ENCODE data around the gene ATP11A.

Gene ATP11A

DNA sequence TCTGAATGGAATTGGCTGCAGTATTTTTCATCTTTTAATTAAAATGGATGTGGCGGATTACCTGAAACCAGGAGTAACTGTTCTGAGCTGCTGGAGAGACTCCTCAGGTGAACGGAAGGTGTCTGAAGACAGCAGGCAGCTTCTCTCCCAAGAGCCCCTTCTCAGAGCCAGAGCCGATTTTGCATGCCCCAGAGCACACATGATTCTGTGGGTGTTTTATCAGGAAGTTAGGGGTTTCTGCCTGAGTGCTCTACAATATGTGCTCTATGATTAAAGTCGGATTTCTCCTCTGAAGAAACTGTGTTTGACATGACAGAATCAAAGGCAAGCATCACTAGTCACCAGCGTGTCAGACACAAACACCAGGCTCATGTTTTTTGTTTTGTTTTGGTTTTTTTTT is 218.5 kb downstream of the ATP11A start:
- TF ChIP-seq CTCF (IDR thresholded peaks at IDR 0.05; ENCODE audit: insufficient read depth, missing control alignments), result no peak
- no peak for FAIRE-seq
- DNase-seq (ENCODE audit: insufficient read length, low spot score), result no peak

- FAIRE-seq (no peak), DNase-seq (ENCODE audit: insufficient read length, low spot score) (no peak)
- TF ChIP-seq CTCF (IDR thresholded peaks at IDR 0.05; ENCODE audit: insufficient read depth, missing control alignments), result no peak
Measured at GRCh38 chr13:112910016-112910415, 220.2 kb downstream of the ATP11A start.

- no peak for TF ChIP-seq CTCF (IDR thresholded peaks at IDR 0.05; ENCODE audit: insufficient read depth, missing control alignments)
- FAIRE-seq (no peak), DNase-seq (ENCODE audit: insufficient read length, low spot score) (no peak)
Measured at GRCh38 chr13:112910616-112911280, 220.9 kb downstream of the ATP11A start.

GRCh38 chr13:112911285-112911701 is 221.5 kb downstream of the ATP11A start:
- no peak for TF ChIP-seq CTCF (IDR thresholded peaks at IDR 0.05; ENCODE audit: insufficient read depth, missing control alignments)
- FAIRE-seq, result no peak
- DNase-seq (ENCODE audit: insufficient read length, low spot score), result no peak

DNA sequence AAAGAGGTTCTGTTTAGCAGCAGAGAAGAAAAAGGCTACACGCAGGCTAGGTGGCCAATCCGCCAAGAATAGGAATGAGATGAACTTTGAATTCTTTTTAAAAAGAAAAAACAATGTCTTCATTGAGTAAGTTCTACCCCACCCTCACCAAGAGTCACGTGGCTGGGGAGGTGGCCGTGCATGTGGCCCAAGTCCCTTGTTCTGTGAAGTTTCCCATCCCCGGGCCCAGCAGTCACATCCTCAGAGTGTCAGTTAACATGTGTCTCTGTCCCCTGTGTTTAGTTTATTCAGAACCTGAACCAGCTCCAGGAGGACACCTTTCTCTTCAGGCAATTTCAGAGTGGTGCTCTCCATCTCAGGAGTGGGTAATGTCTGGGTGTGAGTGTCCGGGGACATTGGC is 222.0 kb downstream of the ATP11A start:
- no peak for TF ChIP-seq CTCF (IDR thresholded peaks at IDR 0.05; ENCODE audit: insufficient read depth, missing control alignments)
- FAIRE-seq (no peak), DNase-seq (ENCODE audit: insufficient read length, low spot score) (no peak)

DNA sequence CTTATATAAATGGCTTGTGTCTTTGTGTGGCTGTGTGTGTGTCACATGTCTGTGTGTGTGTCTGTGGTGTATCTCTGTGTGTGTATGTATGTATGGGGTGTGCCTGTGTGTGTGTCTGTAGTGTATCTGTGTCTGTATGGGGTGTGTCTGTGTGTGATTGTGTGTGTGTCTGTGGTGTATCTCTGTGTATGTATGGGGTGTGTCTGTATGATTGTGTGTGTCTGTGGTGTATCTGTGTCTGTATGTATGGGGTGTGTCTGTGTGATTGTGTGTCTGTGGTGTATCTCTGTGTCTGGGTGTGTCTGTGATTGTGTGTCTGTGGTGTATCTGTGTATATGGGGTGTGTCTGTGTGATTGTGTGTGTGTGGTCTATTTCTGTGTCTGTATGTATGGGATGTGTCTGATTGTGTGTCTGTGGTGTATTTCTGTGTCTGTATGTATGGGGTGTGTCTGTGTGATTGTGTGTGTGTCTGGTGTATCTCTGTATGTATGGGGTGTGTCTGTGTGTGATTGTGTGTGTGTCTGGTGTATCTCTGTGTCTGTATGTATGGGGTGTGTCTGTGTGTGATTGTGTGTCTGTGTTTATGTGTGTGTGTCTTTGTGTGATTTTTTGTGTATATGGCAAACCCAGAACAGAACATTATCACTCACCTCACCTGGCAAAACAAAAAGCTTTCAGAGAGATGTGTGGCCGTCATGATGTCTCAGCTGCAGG is 223.0 kb downstream of the ATP11A start:
- no peak for FAIRE-seq
- no peak for TF ChIP-seq CTCF (IDR thresholded peaks at IDR 0.05; ENCODE audit: insufficient read depth, missing control alignments)
- DNase-seq (ENCODE audit: insufficient read length, low spot score), result no peak

DNA sequence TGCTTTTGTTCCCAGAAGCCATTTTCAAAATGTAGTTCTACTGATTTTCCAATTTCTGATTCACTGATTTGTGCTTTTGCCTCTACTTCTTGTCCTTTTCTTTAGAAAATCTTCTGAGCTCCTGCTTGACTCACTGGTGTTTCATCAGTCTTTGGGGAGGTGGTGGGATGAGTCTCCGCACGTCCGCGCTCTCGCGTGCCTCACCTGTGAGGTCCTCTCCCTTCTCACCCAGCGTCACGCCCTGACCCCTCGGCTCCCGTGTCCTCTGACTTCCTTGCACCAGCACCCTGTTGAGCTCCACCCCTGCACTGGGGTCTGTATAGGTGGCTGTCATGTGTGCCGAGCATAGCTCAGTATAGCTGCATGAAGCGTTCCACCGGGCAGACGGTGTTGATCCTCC is 226.5 kb downstream of the ATP11A start:
- no peak for TF ChIP-seq CTCF (IDR thresholded peaks at IDR 0.05; ENCODE audit: insufficient read depth, missing control alignments)
- DNase-seq (ENCODE audit: insufficient read length, low spot score), result no peak
- no peak for FAIRE-seq
